Peyer's patch (tissue), 4 donors: ENCODE measurements around the gene CSNK1A1. TPM values are rescaled to one million over a fixed set of nuclear protein-coding genes. Genes with fewer than 3 reads are reported as not detected.
A peak's percentile ranks its signal among the peaks of the same experiment; 100 is the strongest.

Experiments
- DNase-seq, 3 donors: peaks; one replicate each; pipeline ENCODE4 v3.0.0-alpha.2; 2017 to 2019
- H3K27ac ChIP-seq, 4 donors: fragments of 200-600 bp; sonication (generic); one replicate each; pipeline ENCODE4 v1.5.1; 2016 to 2019
- H3K27me3 ChIP-seq, 2 donors: fragments of 200-600 bp; sonication (generic); one replicate each; pipeline ENCODE4 v1.5.1; 2019
- H3K36me3 ChIP-seq, 3 donors: fragments of 200-600 bp; sonication (generic); one replicate each; pipeline ENCODE4 v1.5.1; 2016 to 2019
- H3K4me1 ChIP-seq, 4 donors: fragments of 200-600 bp; sonication (generic); one replicate each; pipeline ENCODE4 v1.5.1; 2016 to 2019
- H3K4me3 ChIP-seq, 4 donors: fragments of 200-600 bp; sonication (generic); 1 replicate in 3 of 4; 2 replicates in 1 of 4; pipeline ENCODE4 v1.5.1; 2016 to 2019; ENCODE audit warnings: mild to moderate bottlenecking in 1 of 4
- H3K9me3 ChIP-seq, 4 donors: fragments of 200-600 bp; sonication (generic); one replicate each; pipeline ENCODE4 v1.5.1; 2016 to 2019; ENCODE audit warnings: mild to moderate bottlenecking in 1 of 4
- POLR2A ChIP-seq, 2 donors: fragments of 450-650 bp; IDR thresholded peaks; one replicate each; pipeline ENCODE4 v1.5.1; 2017; ENCODE audit warnings: antibody characterized with exemption in 2 of 2, mild to moderate bottlenecking in 2 of 2, moderate library complexity in 2 of 2
- total RNA-seq, 4 donors: library from RNA; depleted of rRNA; stranded (reverse); fragments of >200 nt; gene quantifications; one replicate each; pipeline ENCODE4 v1.1.0, GENCODE V29; 2016
- TF ChIP-seq, protein P1 (sequence below), 6 experiments: fragments of 450-650 bp in 4 of 6; fragments of 200-600 bp in 2 of 6; sonication (generic) in 1 of 6; IDR thresholded peaks; one replicate each; pipeline ENCODE4 v1.5.1; 2017 to 2019; ENCODE audit warnings: antibody characterized with exemption in 6 of 6, mild to moderate bottlenecking in 3 of 6, moderate library complexity in 1 of 6

CSNK1A1 gene
- total RNA-seq, 4 donors from 2014 or later = 185 to 253 (median 207) TPM

DNA sequence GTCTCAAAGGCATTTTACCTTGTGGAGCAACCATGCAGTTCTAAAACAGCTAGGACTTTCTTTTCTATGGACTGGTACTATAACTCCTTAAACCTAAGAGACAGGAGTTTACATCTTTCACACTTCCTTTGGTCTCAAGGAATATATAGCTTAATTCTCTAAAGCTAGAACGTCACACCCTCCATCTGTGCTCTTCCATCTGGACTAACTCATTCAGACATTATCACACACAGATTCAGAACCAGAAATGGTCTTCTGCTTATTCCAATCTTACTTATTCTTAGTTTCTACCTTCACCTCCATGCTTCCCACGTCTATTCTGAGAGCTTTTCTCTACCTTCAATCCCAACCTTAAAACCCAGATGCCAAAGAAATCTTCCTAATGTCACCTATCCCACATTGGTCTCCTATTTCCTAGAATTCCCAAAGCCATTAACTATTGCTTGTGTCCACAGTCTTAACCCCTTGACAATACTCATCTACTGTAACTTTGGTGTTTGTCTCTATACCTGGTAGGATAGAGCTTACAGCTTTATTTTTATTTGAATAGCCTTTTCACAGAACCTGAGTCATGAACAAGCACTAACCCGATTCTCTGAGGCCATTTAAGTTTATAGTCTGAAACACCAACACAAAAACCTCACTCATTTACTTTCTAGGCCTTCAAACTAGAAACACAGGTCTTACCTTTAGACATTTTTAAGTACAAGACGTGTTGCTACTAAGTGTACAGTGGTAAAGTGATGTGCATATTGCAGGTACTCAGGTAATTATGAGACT, 22.8 kb downstream of the CSNK1A1 start:
- Histone ChIP-seq H3K27me3 (no peaks in the 10 kb centered on the region), H3K27ac (peak overlapping the region in 1 of 4 donors; percentile 7), H3K4me3 (no peak overlapping the region), H3K4me1 (peaks cover 0 to 54% (median 16%) of the 10 kb centered on the region in 4 donors), H3K36me3 (peaks cover 0 to 11% (median 0%) of the 10 kb centered on the region in 3 donors), H3K9me3 (no peaks in the 10 kb centered on the region)
- TF ChIP-seq POLR2A (IDR thresholded peaks at IDR 0.05) = no peak
- TF ChIP-seq, protein P1, sequence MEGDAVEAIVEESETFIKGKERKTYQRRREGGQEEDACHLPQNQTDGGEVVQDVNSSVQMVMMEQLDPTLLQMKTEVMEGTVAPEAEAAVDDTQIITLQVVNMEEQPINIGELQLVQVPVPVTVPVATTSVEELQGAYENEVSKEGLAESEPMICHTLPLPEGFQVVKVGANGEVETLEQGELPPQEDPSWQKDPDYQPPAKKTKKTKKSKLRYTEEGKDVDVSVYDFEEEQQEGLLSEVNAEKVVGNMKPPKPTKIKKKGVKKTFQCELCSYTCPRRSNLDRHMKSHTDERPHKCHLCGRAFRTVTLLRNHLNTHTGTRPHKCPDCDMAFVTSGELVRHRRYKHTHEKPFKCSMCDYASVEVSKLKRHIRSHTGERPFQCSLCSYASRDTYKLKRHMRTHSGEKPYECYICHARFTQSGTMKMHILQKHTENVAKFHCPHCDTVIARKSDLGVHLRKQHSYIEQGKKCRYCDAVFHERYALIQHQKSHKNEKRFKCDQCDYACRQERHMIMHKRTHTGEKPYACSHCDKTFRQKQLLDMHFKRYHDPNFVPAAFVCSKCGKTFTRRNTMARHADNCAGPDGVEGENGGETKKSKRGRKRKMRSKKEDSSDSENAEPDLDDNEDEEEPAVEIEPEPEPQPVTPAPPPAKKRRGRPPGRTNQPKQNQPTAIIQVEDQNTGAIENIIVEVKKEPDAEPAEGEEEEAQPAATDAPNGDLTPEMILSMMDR (IDR thresholded peaks at IDR 0.05) = no peak
- DNase-seq = no peak

DNA sequence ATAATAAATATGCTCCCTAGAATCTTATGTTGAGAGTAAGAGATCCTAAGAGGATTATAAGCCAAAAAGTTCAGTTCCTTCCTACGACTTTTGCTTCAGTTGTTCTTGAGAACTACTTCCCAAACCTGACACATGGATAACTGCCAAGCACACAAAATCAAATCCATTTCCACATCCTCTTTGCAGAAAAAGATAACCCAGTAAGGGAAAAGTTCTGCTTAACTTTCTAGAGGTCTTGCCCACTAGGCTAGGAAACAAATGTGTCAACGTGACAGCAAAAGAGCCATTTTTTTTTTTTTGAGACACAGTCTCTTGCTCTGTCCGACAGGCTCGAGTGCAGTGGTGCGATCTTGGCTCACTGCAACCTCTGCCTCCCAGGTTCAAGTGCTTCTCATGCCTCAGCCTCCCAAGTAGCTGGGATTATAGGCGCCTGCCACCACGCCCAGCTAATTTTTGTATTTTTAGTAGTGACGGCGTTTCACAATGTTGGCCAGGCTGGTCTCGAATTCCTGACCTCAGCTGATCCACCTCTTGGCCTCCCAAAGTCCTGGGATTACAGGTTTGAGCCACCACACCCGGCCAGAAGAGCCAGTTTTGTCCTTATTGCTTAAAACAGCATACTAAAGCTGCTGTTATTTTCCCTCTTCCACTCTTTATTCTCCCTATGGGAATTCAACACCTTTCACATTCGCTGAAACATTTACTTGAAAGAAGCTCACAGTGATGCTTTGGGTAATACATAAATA, 24.2 kb downstream of the CSNK1A1 start:
- TF ChIP-seq, protein P1 (IDR thresholded peaks at IDR 0.05) = no peak
- Histone ChIP-seq H3K4me1 (peaks cover 0 to 47% (median 16%) of the 10 kb centered on the region in 4 donors), H3K27me3 (no peaks in the 10 kb centered on the region), H3K9me3 (no peaks in the 10 kb centered on the region), H3K4me3 (no peak overlapping the region), H3K36me3 (peaks cover 0 to 17% (median 0%) of the 10 kb centered on the region in 3 donors), H3K27ac (no peak overlapping the region)
- no peak for DNase-seq

DNA sequence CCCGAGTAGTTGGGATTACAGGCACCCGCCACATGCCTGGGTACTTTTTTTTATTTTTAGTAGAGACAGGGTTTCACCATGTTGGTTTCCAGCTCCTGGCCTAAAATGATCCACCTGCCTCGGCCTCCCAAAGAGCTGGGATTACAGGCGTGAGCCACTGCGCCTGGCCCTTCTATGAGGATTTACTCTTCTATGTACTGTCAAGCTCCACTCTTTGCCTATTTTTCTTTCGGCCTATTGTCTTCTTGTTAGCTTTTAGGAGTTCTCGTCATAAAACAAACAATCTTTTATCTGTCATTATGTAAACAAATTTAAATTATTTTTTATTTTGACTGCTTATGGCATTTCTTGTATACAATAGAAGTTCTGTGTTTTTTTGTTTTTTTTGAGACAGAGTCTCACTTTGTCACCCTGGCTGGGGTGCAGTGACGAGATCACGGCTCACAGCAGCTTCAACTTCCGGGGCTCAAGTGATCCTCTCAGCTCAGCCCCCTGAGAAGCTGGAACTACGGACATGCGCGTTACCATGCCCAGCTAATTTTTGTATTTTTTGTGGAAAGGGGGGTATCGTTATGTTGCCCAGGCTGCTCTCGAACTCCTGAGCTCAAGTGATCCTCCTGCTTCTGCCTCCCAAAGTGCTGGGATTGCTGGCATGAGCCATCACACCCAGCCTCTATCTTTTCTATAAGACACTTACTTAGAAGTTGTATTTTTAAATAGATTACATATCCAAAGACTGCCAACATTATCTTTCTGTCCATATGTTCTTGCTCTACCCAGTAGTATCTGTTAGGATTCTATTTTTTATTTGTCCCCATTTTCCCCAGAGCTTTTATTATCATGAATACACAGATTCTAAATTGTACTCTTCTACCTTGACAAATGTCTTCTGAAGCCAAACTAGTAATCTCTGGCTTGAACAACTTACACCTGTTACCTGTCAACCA, 29.2 kb downstream of the CSNK1A1 start:
- no peaks in the 10 kb centered on the region for H3K27me3 ChIP-seq
- peaks cover 0 to 20% (median 0%) of the 10 kb centered on the region in 3 donors for H3K36me3 ChIP-seq
- peaks cover 0 to 55% (median 8%) of the 10 kb centered on the region in 4 donors for H3K4me1 ChIP-seq
- no peak for DNase-seq
- no peak overlapping the region for H3K4me3 ChIP-seq
- TF ChIP-seq POLR2A (IDR thresholded peaks at IDR 0.05) = no peak
- TF ChIP-seq, protein P1 (IDR thresholded peaks at IDR 0.05) = no peak
- H3K27ac ChIP-seq = no peak overlapping the region
- H3K9me3 ChIP-seq = no peaks in the 10 kb centered on the region

DNA sequence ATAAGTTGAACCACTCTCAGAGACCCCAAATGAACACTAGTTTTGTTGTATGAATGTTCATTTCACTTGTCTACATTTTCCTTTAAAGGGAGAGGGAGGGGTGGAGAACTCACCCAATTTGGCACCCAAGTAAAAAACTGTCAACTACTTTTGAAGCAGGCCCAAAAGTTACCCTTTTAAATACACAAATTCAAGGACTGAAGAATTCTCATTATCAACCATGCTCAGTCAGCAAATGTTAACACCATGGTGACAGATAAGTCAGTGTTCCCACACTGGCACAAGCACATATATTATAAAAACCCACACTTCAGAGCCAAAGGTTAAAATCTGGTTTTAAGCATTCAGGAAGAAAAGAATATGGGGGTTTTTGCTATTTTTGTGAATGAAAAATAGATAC, 31.6 kb downstream of the CSNK1A1 start:
- Histone ChIP-seq H3K4me3 (no peak overlapping the region), H3K4me1 (peaks cover 0 to 52% (median 3%) of the 10 kb centered on the region in 4 donors), H3K9me3 (no peaks in the 10 kb centered on the region), H3K27ac (no peak overlapping the region), H3K27me3 (no peaks in the 10 kb centered on the region), H3K36me3 (peaks cover 0 to 20% (median 0%) of the 10 kb centered on the region in 3 donors)
- DNase-seq = no peak
- TF ChIP-seq, protein P1 (IDR thresholded peaks at IDR 0.05) = no peak
- TF ChIP-seq POLR2A (IDR thresholded peaks at IDR 0.05) = no peak

DNA sequence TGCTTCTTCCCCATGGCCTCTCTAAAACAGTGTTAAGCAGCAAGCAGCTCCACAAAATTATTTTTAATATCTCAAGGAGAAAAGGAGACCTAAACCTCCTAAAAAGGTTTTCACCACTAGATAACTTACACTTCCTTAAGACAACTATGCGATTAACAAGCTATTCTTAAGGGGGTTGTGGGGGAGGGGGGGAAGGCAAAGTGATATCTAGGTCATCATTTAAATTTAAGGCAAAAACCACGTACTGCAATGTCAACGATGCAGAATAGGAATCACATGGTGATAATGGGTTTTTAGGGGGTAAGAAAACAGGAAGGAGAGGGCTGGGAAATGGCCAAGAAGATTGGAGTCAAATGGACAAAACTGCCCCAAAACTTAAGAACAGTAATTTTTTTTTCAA, 32.6 kb downstream of the CSNK1A1 start:
- DNase-seq = no peak
- peaks cover 0 to 17% (median 0%) of the 10 kb centered on the region in 3 donors for H3K36me3 ChIP-seq
- no peaks in the 10 kb centered on the region for H3K27me3 ChIP-seq
- H3K4me1 ChIP-seq = peaks cover 0 to 52% (median 3%) of the 10 kb centered on the region in 4 donors
- no peaks in the 10 kb centered on the region for H3K9me3 ChIP-seq
- peak overlapping the region in 1 of 4 donors; percentile 15 for H3K27ac ChIP-seq
- H3K4me3 ChIP-seq = no peak overlapping the region
- TF ChIP-seq, protein P1 (IDR thresholded peaks at IDR 0.05) = no peak
- TF ChIP-seq POLR2A (IDR thresholded peaks at IDR 0.05) = no peak
